Choroid plexus epithelial cell (primary cell): ENCODE data around the gene PHF20.
"Not testable (repeated sequence)": the region's sequence is repeated elsewhere in the genome, so short reads cannot be mapped to it uniquely, and the experiment has no call there.

Experiments
- DNase-seq: peaks from one replicate; pipeline ENCODE4 v3.0.0-alpha.2; 2010; ENCODE audit warnings: low read depth
- H3K4me3 ChIP-seq: 2 replicates; pipeline ENCODE4 v1.5.1; 2011; ENCODE audit warnings: low read depth, mild to moderate bottlenecking, control low read depth, low read length, moderate library complexity
- TF ChIP-seq, protein P1 (sequence below): conservative IDR thresholded peaks from 2 replicates; pipeline ENCODE4 v1.5.1; 2011; ENCODE audit warnings: low read depth, mild to moderate bottlenecking, control low read depth, inconsistent platforms, low read length, moderate library complexity

Gene PHF20

DNA sequence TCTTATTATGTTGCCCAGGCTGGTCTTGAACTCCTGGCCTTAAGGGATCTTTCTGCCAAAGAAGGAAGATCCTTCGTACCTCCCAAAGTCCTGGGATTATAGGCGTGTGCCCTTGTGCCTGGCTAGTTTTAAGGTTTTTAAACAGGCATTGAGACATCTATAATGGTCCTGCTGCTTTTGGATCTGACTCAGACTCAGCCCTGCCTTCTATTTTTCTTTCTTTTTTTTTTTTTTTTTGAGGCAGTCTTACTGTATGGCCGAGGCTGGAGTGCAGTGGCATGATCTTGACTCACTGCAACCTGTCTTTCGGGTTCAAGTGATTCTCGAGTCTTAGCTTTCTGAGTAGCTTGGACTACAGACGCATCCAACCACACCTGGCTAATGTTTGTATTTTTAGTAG is 73.7 kb downstream of the PHF20 start:
- H3K4me3 ChIP-seq = no peak overlapping the region
- peak; percentile 65 for DNase-seq
- TF ChIP-seq, protein P1, sequence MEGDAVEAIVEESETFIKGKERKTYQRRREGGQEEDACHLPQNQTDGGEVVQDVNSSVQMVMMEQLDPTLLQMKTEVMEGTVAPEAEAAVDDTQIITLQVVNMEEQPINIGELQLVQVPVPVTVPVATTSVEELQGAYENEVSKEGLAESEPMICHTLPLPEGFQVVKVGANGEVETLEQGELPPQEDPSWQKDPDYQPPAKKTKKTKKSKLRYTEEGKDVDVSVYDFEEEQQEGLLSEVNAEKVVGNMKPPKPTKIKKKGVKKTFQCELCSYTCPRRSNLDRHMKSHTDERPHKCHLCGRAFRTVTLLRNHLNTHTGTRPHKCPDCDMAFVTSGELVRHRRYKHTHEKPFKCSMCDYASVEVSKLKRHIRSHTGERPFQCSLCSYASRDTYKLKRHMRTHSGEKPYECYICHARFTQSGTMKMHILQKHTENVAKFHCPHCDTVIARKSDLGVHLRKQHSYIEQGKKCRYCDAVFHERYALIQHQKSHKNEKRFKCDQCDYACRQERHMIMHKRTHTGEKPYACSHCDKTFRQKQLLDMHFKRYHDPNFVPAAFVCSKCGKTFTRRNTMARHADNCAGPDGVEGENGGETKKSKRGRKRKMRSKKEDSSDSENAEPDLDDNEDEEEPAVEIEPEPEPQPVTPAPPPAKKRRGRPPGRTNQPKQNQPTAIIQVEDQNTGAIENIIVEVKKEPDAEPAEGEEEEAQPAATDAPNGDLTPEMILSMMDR = no peak

DNA sequence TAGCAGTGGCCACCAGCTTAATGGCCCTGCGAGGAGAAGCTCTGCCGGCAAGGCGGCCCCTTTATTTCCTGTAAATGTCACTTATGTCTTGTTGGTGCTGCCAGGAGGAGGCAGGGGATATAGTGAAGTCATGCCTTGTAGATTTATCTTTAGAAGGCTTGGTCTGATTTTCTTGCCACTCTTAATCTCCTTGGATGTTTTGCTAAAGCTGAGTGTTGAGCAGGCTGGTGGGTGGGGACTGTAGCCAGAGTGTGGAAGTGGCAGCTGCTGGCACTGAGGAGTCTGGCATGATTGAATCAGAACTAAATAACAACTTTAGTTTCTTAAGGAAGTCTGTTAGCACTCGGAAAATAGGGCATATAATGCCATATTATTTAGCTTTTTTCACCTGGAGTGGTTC is 77.9 kb downstream of the PHF20 start:
- DNase-seq = no peak
- H3K4me3 ChIP-seq = no peak overlapping the region
- TF ChIP-seq, protein P1 = no peak

DNA sequence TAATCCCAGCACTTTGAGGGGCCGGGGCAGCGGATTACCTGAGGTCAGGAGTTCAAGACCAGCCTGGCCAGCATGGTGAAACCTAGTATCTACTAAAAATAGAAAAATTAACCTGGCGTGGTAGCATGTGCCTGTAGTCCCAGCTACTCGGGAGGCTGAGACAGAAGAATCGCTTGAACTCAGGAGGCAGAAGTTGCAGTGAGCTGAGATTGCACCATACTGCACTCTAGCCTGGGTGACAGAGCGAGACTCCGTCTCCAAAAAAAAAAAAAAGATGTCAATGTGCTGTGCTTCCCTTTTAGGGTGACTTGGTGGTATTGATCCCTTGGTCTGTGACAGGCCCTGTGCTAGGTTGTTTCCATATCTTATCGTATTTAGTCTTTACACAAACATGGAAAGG is 79.8 kb downstream of the PHF20 start:
- not testable (repeated sequence) for H3K4me3 ChIP-seq, DNase-seq

DNA sequence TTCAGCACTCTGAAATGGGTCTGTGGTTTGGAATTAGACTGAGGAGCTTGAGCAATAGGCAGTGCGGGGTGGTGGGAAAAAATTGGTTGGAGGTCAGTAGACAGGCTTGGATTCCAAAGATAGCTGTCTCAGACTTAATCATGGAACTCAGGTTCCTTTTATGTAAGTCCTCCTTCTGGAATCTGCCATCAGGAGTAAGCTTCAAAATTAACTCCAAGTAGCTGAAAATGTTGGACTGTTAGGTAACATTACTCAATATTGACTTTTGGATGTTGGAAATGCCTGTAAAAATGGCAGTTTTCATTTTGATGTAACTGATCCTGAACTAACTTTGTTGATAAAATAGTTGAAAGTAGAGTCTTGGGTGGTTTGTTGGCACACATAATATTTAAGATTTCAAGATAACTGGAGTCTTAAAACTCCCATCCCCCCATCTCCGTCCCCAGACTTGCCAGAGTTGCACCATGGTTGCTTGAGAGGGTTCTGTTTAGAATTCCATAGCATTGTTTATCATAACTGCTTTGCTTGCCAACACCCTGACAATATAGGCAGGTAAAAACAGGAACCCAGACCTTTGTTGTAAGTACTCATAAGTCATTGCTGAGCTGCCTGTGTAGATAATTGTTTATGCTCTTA is 83.0 kb downstream of the PHF20 start:
- TF ChIP-seq, protein P1 = no peak
- no peak overlapping the region for H3K4me3 ChIP-seq
- peak; percentile 55 for DNase-seq

DNA sequence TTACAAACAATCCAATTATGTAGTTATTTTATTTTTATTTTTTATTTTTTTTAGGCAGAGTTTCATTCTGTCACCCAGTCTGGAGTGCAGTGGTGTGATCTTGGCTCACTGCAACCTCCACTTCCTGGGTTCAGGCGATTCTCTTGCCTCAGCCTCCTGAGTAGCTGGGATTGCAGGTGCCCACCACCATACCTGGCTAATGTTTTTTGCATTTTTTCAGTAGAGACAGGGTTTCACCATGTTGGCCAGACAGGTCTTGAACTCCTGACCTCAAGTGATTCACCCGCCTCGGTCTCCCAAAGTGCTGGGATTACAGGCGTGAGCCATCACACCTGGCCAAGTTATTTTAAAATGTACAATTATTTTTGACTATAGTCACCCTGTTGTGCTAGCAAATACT is 83.8 kb downstream of the PHF20 start:
- DNase-seq, H3K4me3 ChIP-seq: not testable (repeated sequence)

DNA sequence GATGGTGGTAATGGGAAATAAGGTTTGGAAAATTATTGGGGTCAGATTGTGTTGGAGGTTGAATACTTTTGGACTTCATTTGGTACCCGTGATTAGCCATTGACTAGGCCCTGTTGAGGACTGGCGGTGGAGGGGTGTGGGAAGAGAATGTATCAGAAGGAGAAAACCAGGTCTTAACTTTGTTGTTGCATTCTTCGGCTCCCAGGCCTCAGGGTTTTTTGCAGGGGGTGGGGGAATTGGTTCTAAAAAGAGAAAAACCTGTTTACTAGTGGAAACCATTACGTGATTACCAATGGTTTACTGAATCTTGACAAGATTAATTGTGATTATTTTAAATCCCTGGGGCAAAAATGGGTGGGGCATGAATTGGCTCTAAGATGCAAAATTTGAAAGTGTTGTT is 85.1 kb downstream of the PHF20 start:
- DNase-seq = no peak
- no peak overlapping the region for H3K4me3 ChIP-seq
- TF ChIP-seq, protein P1 = no peak

DNA sequence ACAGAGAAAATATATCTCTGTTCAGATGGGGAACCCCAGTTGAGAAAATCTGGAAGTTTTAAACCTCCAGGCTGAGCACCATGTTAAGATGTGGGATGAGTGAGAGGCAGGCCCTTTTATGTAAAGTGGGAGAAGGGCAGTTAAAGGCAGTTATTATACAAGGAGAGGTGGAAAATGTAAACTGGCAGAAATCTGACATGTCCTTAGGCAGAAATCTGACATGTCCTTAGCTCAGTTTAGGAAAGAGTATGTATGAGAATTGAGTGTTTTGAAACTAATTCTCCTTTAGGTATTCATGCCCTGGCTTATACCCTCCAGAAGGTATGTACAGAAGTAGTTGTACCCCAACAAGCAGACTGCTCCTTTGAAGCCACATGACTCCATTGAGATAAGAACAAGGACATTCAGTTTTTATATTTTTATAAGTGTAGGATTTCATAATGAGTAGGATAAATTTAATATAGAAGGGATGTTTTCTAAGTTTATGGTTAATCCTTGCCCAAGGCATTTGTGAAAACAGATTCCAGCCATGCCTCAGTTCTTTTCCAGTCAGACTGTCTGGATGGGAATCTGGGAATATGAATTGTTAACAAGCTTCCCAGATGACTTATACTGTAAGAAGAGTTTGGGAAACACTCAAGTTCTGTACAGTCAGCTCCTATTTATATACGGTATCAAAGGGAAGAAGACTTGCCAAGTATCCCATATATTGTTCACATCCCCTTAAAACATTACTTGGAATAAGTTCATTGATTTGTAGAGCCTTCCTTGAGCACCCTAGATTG is 94.8 kb downstream of the PHF20 start:
- TF ChIP-seq, protein P1 = no peak
- DNase-seq = peak; percentile 5
- H3K4me3 ChIP-seq = no peak overlapping the region
